ENCODE measurements around the gene ERCC1.

Gene ERCC1

GRCh38 chr19:45448425-45448756, 24.7 kb upstream of the ERCC1 start:
- no peak for TF ChIP-seq CTCF (IDR thresholded peaks at IDR 0.05; ENCODE audit: low read depth, low read length, missing control alignments)
- in situ Hi-C loops (cut with HindIII; ENCODE audit: low sequenced_read_pairs): no loop called here
- no peak overlapping the region for H3K4me3 ChIP-seq (ENCODE audit: low read depth, low read length)
- DNase-seq (ENCODE audit: low read depth): no peak

- in situ Hi-C loops (cut with HindIII; ENCODE audit: low sequenced_read_pairs): no loop called here
Observed at GRCh38 chr19:45446944-45447343, 23.2 kb upstream of the ERCC1 start.

GRCh38 chr19:45446295-45446694, 22.6 kb upstream of the ERCC1 start:
- TF ChIP-seq CTCF (IDR thresholded peaks at IDR 0.05; ENCODE audit: low read depth, low read length, missing control alignments): peak; percentile 41
- H3K4me3 ChIP-seq (ENCODE audit: low read depth, low read length): no peak overlapping the region
- in situ Hi-C loops (cut with HindIII; ENCODE audit: low sequenced_read_pairs): no loop called here
- no peak for DNase-seq (ENCODE audit: low read depth)

More at GRCh38 chr19:45446944-45447343, 23.2 kb upstream of the ERCC1 start:
- DNase-seq (ENCODE audit: low read depth): no peak
- H3K4me3 ChIP-seq (ENCODE audit: low read depth, low read length): no peak overlapping the region
- no peak for TF ChIP-seq CTCF (IDR thresholded peaks at IDR 0.05; ENCODE audit: low read depth, low read length, missing control alignments)

- H3K4me3 ChIP-seq (ENCODE audit: low read depth, low read length): no peak overlapping the region
- DNase-seq (ENCODE audit: low read depth): no peak
- in situ Hi-C loops (cut with HindIII; ENCODE audit: low sequenced_read_pairs): no loop called here
- TF ChIP-seq CTCF (IDR thresholded peaks at IDR 0.05; ENCODE audit: low read depth, low read length, missing control alignments): no peak
Observed at GRCh38 chr19:45445139-45445538, 21.4 kb upstream of the ERCC1 start.

- TF ChIP-seq CTCF (IDR thresholded peaks at IDR 0.05; ENCODE audit: low read depth, low read length, missing control alignments): no peak
- peak overlapping the region; percentile 2 for H3K4me3 ChIP-seq (ENCODE audit: low read depth, low read length)
- in situ Hi-C loops (cut with HindIII; ENCODE audit: low sequenced_read_pairs): no loop called here
- no peak for DNase-seq (ENCODE audit: low read depth)
Observed at GRCh38 chr19:45444318-45445041, 20.8 kb upstream of the ERCC1 start.

GRCh38 chr19:45443462-45444317, 20.0 kb upstream of the ERCC1 start:
- no peak for TF ChIP-seq CTCF (IDR thresholded peaks at IDR 0.05; ENCODE audit: low read depth, low read length, missing control alignments)
- peak; percentile 56 for DNase-seq (ENCODE audit: low read depth)
- H3K4me3 ChIP-seq (ENCODE audit: low read depth, low read length): peak overlapping the region; percentile 45
- in situ Hi-C loops (cut with HindIII; ENCODE audit: low sequenced_read_pairs): no loop called here
